ENCODE measurements around the gene TK1. TPM values are rescaled to one million over a fixed set of nuclear protein-coding genes. Genes with fewer than 3 reads are reported as not detected.
"Not testable (repeated sequence)": the region's sequence is repeated elsewhere in the genome, so short reads cannot be mapped to it uniquely, and the experiment has no call there.

The TK1 gene
- 10 to 100 TPM in 3 of 8 experiments, 1 to 10 TPM in 3, under 1 TPM in 2; 0.50 to 59.5 (median 1.9) TPM for total RNA-seq

DNA sequence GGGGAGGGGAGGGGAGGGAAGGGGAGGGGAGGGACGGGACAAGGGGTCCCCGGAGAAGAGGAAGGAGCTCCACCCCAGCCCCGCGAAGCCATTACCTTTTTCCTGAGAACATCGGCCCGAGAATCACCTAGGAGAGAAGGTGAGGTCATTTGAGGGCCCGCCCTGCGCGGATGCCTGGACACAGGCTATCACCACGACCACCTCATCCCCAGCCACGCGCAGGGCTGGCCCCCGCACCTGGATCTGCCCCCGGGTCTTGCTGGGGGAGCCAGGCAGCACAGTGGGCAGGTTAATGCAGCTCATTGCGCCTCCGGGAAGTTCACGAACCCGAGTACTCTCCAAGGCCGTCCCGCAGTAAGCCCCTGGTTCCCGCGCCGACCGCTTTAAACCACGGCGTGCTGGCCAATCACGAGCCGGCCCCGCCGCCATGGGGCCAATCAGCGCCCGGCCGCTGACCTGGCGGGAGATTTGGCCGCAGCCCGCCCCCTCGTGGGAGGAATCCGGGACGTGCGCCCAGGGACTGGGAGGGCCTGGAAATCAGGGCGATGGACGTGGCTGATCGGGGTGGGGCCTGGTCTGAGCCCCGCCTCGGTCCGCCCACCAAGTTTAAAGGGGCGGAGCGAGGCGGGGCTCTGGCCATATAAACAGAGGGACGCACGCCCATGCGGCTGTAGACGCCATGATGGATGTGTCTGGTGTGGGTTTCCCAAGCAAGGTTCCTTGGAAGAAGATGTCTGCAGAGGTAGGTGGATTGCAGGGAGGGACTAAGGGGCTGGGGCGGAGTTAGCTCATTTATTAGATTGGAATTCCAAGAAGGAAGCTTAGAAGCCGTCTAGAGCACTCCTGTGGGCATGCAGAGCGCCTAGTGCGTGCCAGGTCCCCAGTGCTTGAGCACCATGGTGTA, at the start of gene TK1, which contains the start of gene AFMID:
TK1 (minus strand) TSS at position 361 of the 904 bp plus-strand sequence; CDS start at position 303, 58 bp downstream.
AFMID (plus strand) TSS at position 671 of the 904 bp plus-strand sequence; CDS start at position 680, 9 bp downstream.
- 0 to 60% (median 9%) methylated on average over 1 to 16 of the region's 57 CpGs; no CpG with 5 or more reads in 2 of the 10 experiments for WGBS, 10 experiments
- Histone ChIP-seq H3K27ac (no peak within 1 kb of the TSS), H3K4me3 (peak within 1 kb of the TSS; percentile 24 to 50 (median 43)), H3K4me1 (replicated peaks in 1 of 2) (peaks cover 0 to 16% of the 10 kb centered on the region in 2 donors)
- ATAC-seq (replicated peaks in 6 of 8): peak; percentile 95 to 98 (median 97)
- in situ Hi-C loops (cut with MboI; ENCODE audit: low pct_unique_long_range_greater_than_20kb in 2 of 9, low sequenced_read_pairs in 9 of 9, unreplicated experiment in 9 of 9): no loop called here

DNA sequence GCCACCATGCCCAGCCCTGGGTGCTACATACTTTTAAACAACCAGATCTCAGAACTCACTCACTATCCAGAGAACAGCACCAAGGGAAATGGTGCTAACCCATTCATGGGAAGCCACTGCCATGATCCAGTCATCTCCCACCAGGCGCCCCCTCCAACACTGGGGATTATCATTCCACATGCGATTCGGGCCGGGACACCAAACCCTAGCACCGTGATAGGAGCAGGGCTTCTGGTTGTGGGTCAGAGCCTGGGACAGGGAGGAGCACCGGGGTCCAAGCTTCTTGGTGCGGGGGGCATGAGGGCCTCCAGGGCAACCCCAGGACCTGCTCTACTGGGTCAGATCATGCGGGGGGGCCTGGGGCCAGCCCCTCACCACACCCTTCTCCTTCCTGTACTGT, 49.0 kb upstream of the TK1 start:
- 78% methylated on average over 5 of the region's 8 CpGs; no CpG with 5 or more reads in 9 of the 10 experiments for WGBS, 10 experiments
- no peak overlapping the region for H3K4me3 ChIP-seq
- H3K27ac ChIP-seq: no peak overlapping the region
- no peak for ATAC-seq (replicated peaks in 6 of 8)
- peaks cover 19 to 26% of the 10 kb centered on the region in 2 donors for H3K4me1 ChIP-seq (replicated peaks in 1 of 2)
- in situ Hi-C loops (cut with MboI; ENCODE audit: low pct_unique_long_range_greater_than_20kb in 2 of 9, low sequenced_read_pairs in 9 of 9, unreplicated experiment in 9 of 9): no loop called here

GRCh38 chr17:78235022-78235421, 48.2 kb upstream of the TK1 start:
- 83 to 100% (median 95%) methylated on average over 1 to 5 of the region's 6 CpGs; no CpG with 5 or more reads in 3 of the 10 experiments for WGBS, 10 experiments

DNA sequence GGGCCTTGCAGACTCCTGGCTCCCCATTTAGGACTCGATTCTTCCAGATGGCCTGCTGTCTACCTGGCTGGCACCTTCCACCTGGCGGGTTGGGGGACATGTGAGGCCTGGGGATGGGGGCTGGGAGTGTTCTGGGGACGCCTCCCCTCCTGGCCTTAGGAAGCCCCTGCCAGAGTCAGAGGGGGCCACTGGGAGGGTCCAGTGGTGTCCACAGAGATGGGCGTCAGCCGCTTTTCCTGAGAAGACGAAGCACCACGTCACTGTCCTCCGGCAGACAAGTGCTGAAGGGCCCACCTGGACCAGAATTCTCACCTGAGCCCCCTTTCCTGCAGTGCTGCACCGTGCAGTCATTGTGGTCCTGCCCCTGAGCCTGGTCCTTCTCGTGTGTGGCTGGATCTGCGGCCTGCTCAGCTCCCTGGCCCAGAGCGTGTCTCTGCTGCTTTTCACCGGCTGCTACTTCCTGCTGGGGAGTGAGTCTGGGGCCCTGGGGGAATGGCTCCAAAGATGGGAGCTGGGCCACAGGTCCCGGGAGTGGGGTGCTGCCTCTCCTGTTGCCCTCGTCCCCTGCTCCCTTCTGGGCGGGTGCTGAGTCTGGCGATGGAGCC, 47.5 kb upstream of the TK1 start:
- ATAC-seq (replicated peaks in 6 of 8): no peak
- Histone ChIP-seq H3K4me1 (replicated peaks in 1 of 2) (peaks cover 19 to 26% of the 10 kb centered on the region in 2 donors), H3K4me3 (no peak overlapping the region), H3K27ac (no peak overlapping the region)
- 70 to 100% (median 81%) methylated on average over 1 to 6 of the region's 17 CpGs; no CpG with 5 or more reads in 5 of the 10 experiments for WGBS, 10 experiments
- in situ Hi-C loops (cut with MboI; ENCODE audit: low pct_unique_long_range_greater_than_20kb in 2 of 9, low sequenced_read_pairs in 9 of 9, unreplicated experiment in 9 of 9): no loop called here

More at GRCh38 chr17:78235022-78235421, 48.2 kb upstream of the TK1 start:
- peaks cover 19 to 26% of the 10 kb centered on the region in 2 donors for H3K4me1 ChIP-seq (replicated peaks in 1 of 2)
- ATAC-seq (replicated peaks in 6 of 8); H3K27ac ChIP-seq; in situ Hi-C loops (cut with MboI; ENCODE audit: low pct_unique_long_range_greater_than_20kb in 2 of 9, low sequenced_read_pairs in 9 of 9, unreplicated experiment in 9 of 9); H3K4me3 ChIP-seq: not testable (repeated sequence)

- ATAC-seq (replicated peaks in 6 of 8): no peak
- Histone ChIP-seq H3K27ac (no peak overlapping the region), H3K4me1 (replicated peaks in 1 of 2) (peaks cover 19 to 26% of the 10 kb centered on the region in 2 donors), H3K4me3 (no peak overlapping the region)
- 82 to 100% (median 93%) methylated on average over 1 to 5 of the region's 10 CpGs; no CpG with 5 or more reads in 6 of the 10 experiments for WGBS, 10 experiments
- in situ Hi-C loops (cut with MboI; ENCODE audit: low pct_unique_long_range_greater_than_20kb in 2 of 9, low sequenced_read_pairs in 9 of 9, unreplicated experiment in 9 of 9): no loop called here
Observed at GRCh38 chr17:78233678-78234077, 46.8 kb upstream of the TK1 start.

- WGBS, 10 experiments: 80 to 94% methylated on average over 1 to 2 of the region's 2 CpGs; no CpG with 5 or more reads in 8 of the 10 experiments
- in situ Hi-C loops (cut with MboI; ENCODE audit: low pct_unique_long_range_greater_than_20kb in 2 of 9, low sequenced_read_pairs in 9 of 9, unreplicated experiment in 9 of 9): no loop called here
- peaks cover 20 to 33% of the 10 kb centered on the region in 2 donors for H3K4me1 ChIP-seq (replicated peaks in 1 of 2)
- no peak overlapping the region for H3K4me3 ChIP-seq
- no peak overlapping the region for H3K27ac ChIP-seq
- peak in 2 of 8 experiments; percentile 10 to 29 for ATAC-seq (replicated peaks in 6 of 8)
Observed at GRCh38 chr17:78232859-78233173, 46.0 kb upstream of the TK1 start.

DNA sequence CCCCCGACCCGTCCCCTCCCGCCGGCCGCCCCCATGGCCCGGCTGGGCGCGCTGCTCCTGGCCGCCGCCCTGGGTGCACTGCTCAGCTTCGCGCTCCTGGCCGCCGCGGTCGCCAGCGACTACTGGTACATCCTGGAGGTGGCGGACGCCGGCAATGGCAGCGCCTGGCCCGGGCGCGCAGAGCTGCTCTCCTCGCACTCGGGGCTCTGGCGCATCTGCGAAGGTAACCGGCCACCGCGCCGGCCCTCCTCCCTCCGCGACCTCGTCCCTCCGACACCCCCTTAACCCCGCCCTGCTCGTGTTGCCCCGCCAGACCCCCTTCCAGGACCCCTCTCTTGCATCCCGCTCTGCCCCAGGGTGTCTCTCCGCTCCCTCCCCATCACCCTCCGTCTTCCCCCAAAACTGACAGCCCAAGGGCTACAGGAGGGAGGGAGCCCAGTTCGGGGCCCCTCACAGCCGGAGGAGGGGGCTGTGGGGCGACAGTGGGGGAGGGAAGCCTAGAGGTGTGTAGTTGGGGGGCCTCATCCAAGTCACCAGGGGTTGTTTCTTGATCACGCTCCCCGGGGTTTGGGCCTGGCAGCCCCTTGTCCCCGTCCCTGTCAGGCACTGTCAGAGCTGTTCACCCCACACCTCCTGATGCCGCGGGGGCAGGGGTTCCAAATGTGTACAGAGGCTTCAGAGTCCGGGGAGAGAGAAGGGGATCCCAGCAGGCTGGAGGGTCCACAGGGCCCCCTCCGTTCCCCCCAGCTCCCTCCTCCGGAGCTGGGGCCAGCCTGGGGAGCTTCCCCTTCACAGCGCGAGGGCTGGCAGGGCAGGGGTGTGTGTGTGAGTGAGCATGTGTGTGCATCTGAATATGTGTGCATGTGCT, 45.4 kb upstream of the TK1 start:
- in situ Hi-C loops (cut with MboI; ENCODE audit: low pct_unique_long_range_greater_than_20kb in 2 of 9, low sequenced_read_pairs in 9 of 9, unreplicated experiment in 9 of 9): no loop called here
- 27 to 38% methylated on average over 3 to 8 of the region's 55 CpGs; no CpG with 5 or more reads in 8 of the 10 experiments for WGBS, 10 experiments
- ATAC-seq (replicated peaks in 6 of 8): peak; percentile 42 to 79 (median 52)
- peak overlapping the region in 3 of 5 donors; percentile 10 to 17 (median 10) for H3K4me3 ChIP-seq
- H3K4me1 ChIP-seq (replicated peaks in 1 of 2): peaks cover 16 to 36% of the 10 kb centered on the region in 2 donors
- H3K27ac ChIP-seq: no peak overlapping the region

DNA sequence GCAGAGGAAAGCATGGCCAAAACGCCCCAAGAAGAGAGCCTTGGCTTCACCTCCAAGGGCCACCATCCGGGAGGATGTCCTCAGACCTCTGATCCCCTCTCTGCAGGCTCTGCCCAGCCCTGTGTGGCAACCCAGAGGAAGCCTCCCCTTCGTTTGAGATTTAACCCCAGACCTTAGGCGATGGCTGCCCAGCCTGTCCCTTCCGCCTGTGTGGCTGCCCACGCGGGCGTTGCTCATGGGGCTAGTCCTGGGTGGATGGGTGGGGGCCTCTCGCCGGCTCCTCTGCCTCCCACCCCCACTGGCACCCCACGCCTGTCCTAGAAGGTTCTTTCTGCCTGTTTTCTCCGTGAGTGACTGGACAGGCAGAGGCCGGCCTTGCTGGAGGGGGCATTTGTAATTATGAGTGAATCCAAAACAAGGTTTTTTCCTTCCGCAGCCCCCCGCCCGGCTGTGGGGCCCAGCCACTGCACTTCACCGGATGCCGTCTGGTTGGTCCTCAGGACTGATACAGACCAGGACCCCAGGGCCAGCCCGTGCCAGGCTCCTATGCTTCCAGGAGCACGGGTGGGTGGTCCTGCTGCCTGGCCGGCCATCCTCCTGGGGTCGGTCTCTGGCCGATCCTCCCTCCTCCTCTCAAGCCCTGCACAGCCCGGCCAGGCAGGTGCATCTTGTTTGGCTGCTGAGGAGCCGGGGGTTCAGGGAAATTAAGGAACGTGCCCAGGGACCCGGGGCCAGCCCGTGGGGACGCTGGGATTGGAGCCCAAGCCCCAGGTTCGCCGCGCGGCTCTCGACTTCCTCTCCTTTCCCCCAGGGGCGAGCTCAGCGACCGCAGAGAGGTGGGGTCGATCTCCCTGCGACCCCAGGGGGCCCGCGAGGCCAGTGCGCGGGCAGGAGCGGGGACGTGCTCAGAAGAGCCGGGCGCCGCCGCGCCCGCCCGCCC, 44.4 kb upstream of the TK1 start, which contains the start of gene TMEM235:
TMEM235 (plus strand) TSS at position 636 of the 940 bp plus-strand sequence. CDS start 393 bp downstream, outside the sequence.
- peak within 1 kb of the TSS in 3 of 5 donors; percentile 10 to 17 (median 10) for H3K4me3 ChIP-seq
- in situ Hi-C loops (cut with MboI; ENCODE audit: low pct_unique_long_range_greater_than_20kb in 2 of 9, low sequenced_read_pairs in 9 of 9, unreplicated experiment in 9 of 9): no loop called here
- ATAC-seq (replicated peaks in 6 of 8): peak in 3 of 8 experiments; percentile 7 to 19 (median 13)
- 7 to 80% (median 51%) methylated on average over 1 to 11 of the region's 52 CpGs; no CpG with 5 or more reads in 2 of the 10 experiments for WGBS, 10 experiments
- H3K27ac ChIP-seq: no peak within 1 kb of the TSS
- H3K4me1 ChIP-seq (replicated peaks in 1 of 2): peaks cover 9 to 27% of the 10 kb centered on the region in 2 donors

DNA sequence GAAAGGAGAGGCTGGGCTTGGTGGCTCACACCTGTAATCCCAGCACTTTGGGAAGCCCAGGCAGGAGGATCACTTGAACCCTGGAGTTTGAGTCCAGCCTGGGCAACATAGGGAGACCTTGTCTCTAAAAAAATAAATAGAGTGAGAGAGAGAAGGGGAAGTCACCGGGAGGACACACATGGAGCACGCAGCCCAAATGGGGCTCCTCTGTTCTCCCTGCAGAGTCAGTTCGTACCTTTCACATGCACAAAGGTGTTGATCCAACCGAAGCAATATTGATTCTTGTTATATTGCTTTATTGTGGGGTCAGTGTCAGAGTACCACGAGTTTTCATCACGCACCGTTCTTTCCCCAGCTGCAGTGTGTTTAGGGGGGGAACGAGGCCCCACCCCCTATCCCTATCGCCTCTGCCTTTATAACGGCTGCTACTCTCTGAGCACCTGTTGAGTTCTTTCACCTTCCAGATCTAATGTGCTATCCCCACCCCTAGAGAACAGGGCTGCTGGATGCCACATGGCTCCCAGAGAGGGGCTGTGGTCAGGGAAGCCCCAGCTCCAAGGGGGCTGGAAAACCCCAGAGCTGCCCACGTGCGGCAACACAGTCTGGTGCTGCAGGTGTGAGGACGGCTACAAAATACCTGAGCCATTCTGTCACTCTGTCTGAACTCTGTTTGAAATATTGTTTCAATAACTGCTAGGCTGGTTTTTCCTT, 43.6 kb upstream of the TK1 start:
- Histone ChIP-seq H3K27ac (no peak overlapping the region), H3K4me1 (replicated peaks in 1 of 2) (peaks cover 11 to 30% of the 10 kb centered on the region in 2 donors), H3K4me3 (no peak overlapping the region)
- in situ Hi-C loops (cut with MboI; ENCODE audit: low pct_unique_long_range_greater_than_20kb in 2 of 9, low sequenced_read_pairs in 9 of 9, unreplicated experiment in 9 of 9): no loop called here
- ATAC-seq (replicated peaks in 6 of 8): no peak
- 8 to 100% (median 72%) methylated on average over 2 to 9 of the region's 13 CpGs; no CpG with 5 or more reads in 4 of the 10 experiments for WGBS, 10 experiments

GRCh38 chr17:78228176-78228575, 41.3 kb upstream of the TK1 start:
- ATAC-seq (replicated peaks in 6 of 8): no peak
- no peak overlapping the region for H3K4me3 ChIP-seq
- 69 to 100% (median 95%) methylated on average over 1 to 4 of the region's 4 CpGs; no CpG with 5 or more reads in 2 of the 10 experiments for WGBS, 10 experiments
- H3K4me1 ChIP-seq (replicated peaks in 1 of 2): peaks cover 30 to 52% of the 10 kb centered on the region in 2 donors
- in situ Hi-C loops (cut with MboI; ENCODE audit: low pct_unique_long_range_greater_than_20kb in 2 of 9, low sequenced_read_pairs in 9 of 9, unreplicated experiment in 9 of 9): no loop called here
- H3K27ac ChIP-seq: no peak overlapping the region

- in situ Hi-C loops (cut with MboI; ENCODE audit: low pct_unique_long_range_greater_than_20kb in 2 of 9, low sequenced_read_pairs in 9 of 9, unreplicated experiment in 9 of 9): no loop called here
- no peak overlapping the region for H3K4me3 ChIP-seq
- H3K27ac ChIP-seq: no peak overlapping the region
- peak in 5 of 8 experiments; percentile 13 to 64 (median 33) for ATAC-seq (replicated peaks in 6 of 8)
- H3K4me1 ChIP-seq (replicated peaks in 1 of 2): peaks cover 30 to 49% of the 10 kb centered on the region in 2 donors
- WGBS, 10 experiments: 56 to 100% (median 90%) methylated on average over 1 to 5 of the region's 10 CpGs; no CpG with 5 or more reads in 6 of the 10 experiments
Observed at GRCh38 chr17:78227455-78227916, 40.6 kb upstream of the TK1 start.

All from motor neuron (in vitro differentiated cells).